PC-3 (cell line): Measurements from ENCODE around the gene REN.

Experiments used
- EZH2 ChIP-seq: fragments of 300-600 bp; sonication (generic); IDR thresholded peaks from one replicate; pipeline ENCODE4 v1.6.1; 2017; ENCODE audit warnings: antibody characterized with exemption, mild to moderate bottlenecking, low read length; ENCODE audit not compliant: unreplicated experiment
- EZH2phosphoT487 ChIP-seq: fragments of 300-600 bp; sonication (generic); IDR thresholded peaks from 2 replicates; pipeline ENCODE4 v1.6.1; 2018; ENCODE audit warnings: mild to moderate bottlenecking, antibody characterized with exemption, low read length, borderline replicate concordance
- TF ChIP-seq, protein P1 (sequence below): fragments of 300-600 bp; sonication (generic); conservative IDR thresholded peaks from 2 replicates; pipeline ENCODE4 v1.5.1; 2017; ENCODE audit warnings: antibody characterized with exemption, low read depth, mild to moderate bottlenecking, low read length

- TF ChIP-seq, protein P1, sequence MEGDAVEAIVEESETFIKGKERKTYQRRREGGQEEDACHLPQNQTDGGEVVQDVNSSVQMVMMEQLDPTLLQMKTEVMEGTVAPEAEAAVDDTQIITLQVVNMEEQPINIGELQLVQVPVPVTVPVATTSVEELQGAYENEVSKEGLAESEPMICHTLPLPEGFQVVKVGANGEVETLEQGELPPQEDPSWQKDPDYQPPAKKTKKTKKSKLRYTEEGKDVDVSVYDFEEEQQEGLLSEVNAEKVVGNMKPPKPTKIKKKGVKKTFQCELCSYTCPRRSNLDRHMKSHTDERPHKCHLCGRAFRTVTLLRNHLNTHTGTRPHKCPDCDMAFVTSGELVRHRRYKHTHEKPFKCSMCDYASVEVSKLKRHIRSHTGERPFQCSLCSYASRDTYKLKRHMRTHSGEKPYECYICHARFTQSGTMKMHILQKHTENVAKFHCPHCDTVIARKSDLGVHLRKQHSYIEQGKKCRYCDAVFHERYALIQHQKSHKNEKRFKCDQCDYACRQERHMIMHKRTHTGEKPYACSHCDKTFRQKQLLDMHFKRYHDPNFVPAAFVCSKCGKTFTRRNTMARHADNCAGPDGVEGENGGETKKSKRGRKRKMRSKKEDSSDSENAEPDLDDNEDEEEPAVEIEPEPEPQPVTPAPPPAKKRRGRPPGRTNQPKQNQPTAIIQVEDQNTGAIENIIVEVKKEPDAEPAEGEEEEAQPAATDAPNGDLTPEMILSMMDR: no peak
- TF ChIP-seq EZH2phosphoT487: no peak
- no peak for TF ChIP-seq EZH2
These were observed 22.7 kb downstream of the REN start for GRCh38 chr1:204143276-204144041.
